OCI-M1 (cell line): ENCODE measurements around the gene CDH4.

ENCODE experiments used
- DNase-seq: peaks from one replicate; lab custom pipeline; 2025; lab: John Stamatoyannopoulos, UW

Gene CDH4

DNA sequence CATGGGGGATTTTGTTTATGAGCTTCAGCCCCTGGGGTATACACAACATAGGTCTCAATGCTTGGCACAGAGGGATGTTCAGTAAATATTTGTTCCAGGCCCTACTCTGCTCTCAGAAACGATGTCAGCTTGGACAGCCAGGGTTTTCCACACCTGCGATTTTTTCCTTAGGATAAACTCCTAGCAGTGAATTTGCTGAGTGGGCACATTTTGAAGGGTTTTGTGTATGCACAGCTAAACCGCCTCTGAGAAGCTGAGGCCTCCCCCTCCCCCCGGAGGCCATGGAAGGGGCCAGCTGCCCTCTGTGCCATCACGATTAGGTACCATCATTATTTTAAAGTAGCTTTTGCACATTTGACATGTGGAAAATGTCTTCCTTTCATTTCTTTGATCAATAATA is 614.1 kb downstream of the CDH4 start:
- no peak for DNase-seq

GRCh38 chr20:61868006-61868405 is 615.9 kb downstream of the CDH4 start:
- DNase-seq, result no peak

DNA sequence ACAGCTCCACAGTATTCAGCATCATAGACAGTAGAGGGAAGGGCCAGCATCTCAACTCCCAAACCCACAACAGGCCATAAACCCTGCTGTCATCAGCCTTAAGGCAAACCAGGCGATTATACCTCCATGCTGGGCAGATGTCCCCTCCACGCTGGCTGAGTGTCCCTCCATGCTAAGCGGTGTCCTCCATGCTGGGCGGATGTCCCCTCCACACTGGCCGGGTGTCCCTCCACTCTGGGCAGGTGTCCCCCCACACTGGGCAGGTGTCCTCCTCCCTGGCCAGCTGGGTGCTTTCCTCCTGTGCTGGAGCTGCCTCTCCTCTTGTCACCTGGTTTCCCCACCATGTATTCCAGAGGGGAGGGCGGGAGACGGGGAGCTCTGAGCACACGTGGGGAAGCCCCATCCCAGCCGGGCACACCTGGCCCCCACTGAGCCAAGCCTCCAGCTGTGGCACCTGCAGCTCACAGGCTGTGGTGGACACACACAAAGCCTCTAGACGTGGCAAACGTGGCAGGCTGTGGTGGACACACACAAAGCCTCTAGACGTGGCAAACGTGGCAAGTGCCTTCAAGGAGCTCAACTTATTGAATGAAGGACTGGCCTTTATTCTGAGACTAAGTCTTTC is 616.5 kb downstream of the CDH4 start:
- DNase-seq, result no peak

DNA sequence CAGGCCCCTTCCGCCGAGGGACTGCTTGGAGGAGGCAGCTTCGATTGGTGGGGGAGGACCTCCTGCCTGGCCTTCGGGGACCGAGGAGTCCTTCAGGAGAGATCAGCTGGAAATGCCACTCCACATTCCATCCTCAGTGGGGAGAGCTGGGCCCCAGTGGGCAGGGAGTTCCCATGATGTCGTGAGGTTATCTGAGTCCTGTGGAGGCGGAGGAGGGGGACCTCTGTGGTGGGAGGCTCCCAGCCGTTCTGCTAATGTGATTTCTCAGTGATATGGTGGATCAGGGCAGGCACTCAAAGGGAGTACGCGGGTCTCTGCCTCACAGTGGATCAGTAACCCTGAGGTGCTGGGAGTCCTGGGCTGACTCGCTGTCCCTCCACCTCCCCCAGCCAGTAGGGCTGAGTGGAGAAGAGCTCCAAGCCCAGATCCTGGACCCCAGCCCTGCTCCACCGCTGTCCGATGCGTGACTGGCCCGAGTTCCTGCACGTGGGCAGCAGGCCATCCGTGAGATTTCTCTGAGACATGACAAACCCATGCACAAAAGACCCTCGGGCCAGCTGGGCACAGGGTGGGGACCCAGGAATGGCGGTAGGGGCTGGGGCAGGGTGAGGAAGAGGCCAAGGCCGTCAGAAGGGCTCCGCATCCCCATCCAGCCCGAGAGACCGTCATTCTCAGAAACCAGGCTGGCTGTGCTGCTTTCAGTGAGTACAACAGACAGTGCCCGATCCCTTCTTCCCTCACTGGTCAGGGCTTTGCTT is 617.9 kb downstream of the CDH4 start:
- no peak for DNase-seq

GRCh38 chr20:61871160-61871559 is 619.1 kb downstream of the CDH4 start:
- DNase-seq, result no peak

- no peak for DNase-seq
Observed at GRCh38 chr20:61871913-61872312, 619.9 kb downstream of the CDH4 start.

DNA sequence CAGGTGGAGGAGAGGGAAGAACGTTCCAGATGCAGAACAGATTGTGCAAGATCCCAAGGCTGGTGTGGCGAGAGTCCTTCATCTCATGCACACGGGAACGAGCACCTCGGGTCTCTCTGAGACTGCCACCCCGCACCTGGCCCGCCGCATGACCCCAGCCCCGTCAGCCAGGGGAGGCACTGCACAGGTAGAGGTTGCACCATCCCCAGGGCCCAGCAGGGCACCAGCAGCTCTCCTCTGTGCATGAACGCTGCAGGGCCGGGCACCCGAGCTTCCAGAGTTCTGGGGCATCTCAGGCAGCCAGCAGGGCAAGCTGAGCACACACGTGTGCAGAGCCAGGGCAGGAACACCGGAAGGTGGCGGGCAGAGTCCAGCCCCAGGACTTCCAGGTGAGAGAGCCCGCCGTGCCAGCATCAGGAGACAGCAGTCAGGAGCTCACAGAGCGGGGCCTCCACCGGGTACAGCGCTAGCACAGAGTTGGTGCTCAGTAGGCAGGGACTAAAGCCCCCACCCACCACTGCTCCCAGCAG is 620.4 kb downstream of the CDH4 start:
- no peak for DNase-seq

DNA sequence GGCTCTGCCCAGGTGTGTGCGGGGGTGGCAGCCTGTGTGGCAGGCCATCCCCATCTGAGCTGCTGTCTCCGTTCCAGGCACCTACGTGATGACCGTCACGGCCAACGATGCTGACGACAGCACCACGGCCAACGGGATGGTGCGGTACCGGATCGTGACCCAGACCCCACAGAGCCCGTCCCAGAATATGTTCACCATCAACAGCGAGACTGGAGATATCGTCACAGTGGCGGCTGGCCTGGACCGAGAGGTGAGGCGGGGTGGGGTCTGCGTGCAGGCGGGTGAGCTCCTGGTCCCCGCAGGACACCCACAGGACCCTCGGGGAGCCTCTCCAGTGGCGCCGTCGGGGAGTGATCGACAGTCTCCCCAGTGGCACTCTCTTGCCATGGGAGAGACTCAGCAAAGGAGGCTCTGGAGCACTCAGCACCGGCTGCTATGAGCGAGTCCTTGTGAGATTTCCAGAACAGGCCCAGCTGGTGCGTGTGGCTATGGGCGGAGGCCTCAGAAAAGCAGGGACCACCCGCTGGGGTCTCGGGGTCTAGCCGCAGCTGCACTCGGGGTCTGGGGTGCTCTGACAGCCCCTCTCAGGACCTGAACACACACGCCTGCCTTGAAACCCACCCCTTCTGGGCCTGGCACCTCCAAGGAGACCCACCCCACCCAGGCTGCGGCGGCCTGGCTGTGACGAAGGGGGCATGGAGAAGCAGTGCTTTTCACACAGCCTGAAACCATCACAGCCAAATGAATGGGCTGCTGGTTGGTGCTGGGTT is 621.8 kb downstream of the CDH4 start:
- no peak for DNase-seq

GRCh38 chr20:61874421-61875068 is 622.5 kb downstream of the CDH4 start:
- peak; percentile 26 for DNase-seq

GRCh38 chr20:61875221-61875885 is 623.3 kb downstream of the CDH4 start:
- DNase-seq, result no peak

DNA sequence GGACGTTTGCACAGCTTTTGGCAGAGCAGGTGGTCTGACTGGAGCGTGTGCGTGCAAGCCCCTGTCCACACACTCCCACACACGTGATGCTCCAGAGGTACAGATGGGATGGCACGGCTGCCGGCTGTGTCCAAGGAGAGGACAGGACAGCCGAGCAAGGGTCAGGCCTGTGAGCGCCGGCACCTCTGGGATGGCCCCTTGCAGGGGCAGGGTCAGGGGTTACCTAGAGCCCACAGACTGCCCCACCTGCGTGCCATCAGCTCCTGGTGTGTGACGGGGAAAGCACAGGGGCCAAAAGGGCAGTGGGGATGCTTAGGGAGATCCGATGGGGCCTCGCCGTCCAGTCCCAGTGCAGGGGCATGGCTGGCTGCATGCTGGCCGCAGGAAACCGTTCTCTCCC is 623.9 kb downstream of the CDH4 start:
- no peak for DNase-seq

GRCh38 chr20:61876952-61877728 is 625.1 kb downstream of the CDH4 start:
- DNase-seq, result no peak

GRCh38 chr20:61877776-61878477 is 625.9 kb downstream of the CDH4 start:
- no peak for DNase-seq

DNA sequence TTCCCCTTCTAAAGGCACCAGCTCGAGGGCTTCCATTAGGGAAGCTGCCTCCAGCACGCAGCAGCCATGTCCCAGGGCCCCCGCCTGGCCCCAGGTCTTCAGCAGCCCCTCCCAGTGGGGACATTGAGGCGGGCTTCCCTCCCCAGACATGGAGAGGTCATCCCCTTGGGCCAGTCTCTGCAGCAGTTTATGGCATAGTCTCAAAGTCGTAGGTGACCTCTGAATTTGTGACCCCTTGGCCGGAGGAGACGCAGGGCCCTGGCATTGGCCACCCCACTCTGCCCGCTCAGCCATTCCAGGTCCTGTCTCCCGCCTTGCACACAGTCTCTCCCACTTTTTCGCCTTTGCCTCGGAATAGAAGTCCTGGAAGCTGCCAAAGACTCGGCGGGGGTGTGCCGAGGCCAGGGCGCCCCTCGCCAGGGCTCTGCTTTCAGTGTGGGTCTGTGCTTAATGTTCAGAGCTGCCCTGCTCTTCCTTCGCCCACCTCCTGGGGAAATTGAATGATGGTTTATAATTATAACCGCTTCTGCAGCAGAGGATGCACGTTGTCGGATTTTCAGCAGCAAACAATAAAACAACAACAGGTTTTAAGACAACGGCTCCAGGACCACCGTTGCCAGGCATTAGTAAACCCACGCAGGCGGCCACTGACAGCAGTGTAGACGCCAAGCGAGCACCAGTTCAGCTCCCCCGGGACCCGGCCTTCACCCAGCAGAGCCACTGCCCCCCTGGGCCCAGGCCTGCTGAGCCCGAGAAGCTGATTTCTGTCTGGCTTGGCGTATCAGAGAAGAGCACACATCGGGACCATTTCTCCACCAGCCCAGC is 626.6 kb downstream of the CDH4 start:
- DNase-seq, result no peak

DNA sequence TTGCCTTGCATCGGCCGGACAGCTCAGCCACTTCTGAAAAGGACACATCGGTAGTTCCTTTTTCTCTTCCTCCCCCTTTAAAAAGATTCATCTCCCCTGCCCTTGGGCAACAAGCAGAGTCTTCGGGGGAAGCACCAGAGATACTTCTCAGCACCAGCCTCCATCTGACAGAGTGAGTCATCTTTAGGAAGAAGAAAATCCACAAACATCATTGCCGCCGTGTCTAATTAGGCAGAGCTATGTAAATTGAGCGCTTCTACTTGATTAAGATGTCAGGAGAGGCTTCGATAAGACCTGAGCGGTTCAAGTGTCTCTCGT is 627.2 kb downstream of the CDH4 start:
- no peak for DNase-seq

GRCh38 chr20:61879694-61880093 is 627.6 kb downstream of the CDH4 start:
- no peak for DNase-seq

DNA sequence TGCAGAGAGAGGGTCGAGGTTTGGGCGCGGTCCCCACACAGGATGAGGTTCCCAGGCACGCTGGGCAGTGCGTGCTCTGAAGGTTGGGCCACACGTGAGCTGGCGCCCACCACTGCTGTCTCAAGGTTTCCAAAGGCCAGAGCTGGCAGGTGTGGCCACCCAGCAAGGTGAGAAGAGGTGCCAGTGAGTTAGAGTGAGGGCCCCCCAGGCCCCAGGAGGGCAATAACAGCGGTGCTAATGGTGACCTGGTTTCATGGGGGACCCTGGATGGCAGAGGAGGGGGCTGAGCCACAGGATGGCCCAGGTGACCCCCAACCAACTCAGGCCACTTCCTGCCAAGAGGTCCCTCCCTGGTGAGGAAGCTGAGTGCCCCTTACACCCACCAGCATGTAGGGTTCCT is 628.6 kb downstream of the CDH4 start:
- DNase-seq, result no peak

DNA sequence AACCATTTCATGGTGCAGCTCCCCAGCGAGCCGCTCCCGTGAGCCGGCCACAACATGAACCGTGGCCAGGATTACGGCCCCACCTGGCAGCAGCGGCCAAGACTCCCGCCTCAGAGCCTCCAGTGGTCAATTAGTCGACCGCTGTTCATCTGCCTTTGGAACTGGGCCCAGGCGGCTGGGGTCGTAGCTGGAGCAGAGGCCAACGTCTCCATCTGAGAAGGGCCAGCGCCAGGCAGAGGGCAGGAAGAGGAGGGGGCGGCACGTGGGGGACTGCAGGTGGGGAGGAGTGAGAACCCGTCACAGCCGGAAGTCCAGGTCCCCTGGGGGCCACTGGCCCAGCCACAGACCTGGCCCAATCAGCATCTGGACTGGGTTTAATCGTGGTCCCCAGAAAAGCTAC is 629.4 kb downstream of the CDH4 start:
- no peak for DNase-seq

DNA sequence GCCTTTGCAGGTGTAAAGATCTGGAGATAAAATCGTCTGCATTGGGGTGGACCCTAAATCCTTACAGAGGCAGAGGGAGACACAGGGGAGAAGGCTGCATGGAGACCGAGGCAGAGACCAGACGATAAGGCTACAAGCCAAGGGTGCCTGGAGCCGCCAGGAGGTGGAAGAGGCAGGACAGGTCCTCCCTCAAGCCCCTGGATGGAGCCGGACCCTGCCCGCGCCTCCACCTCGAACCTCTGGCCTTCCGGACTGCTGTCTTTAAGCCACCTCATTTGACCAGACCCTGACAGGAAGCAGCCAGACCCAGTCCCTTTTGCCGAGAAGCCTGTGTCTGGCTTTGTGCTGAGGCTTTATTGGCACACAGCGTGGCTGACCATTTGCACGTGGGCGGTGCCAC is 629.8 kb downstream of the CDH4 start:
- no peak for DNase-seq
